Osteoblast (primary cell): ENCODE data around the gene TAAR5. TPM values are rescaled to one million over a fixed set of nuclear protein-coding genes. Genes with fewer than 3 reads are reported as not detected.
"Not testable (repeated sequence)": the region's sequence is repeated elsewhere in the genome, so short reads cannot be mapped to it uniquely, and the experiment has no call there.

Experiments
- DNase-seq: peaks from one replicate; pipeline ENCODE4 v3.0.0; 2011; ENCODE audit warnings: low spot score, mixed read lengths; ENCODE audit not compliant: insufficient read length; ENCODE audit errors: missing footprints
- H2AFZ ChIP-seq: 2 replicates; pipeline ENCODE4 v1.6.0; 2011; ENCODE audit warnings: mild to moderate bottlenecking, low read length
- H3K27ac ChIP-seq: 2 replicates; pipeline ENCODE4 v1.5.1; 2011; ENCODE audit warnings: mild to moderate bottlenecking, low read depth, low read length, moderate library complexity
- H3K27me3 ChIP-seq: 2 replicates; pipeline ENCODE4 v1.6.0; 2012; ENCODE audit warnings: mild to moderate bottlenecking, control low read depth, inconsistent platforms, low read length, moderate library complexity; ENCODE audit not compliant: insufficient read depth
- H3K36me3 ChIP-seq: 2 replicates; pipeline ENCODE4 v1.5.1; 2011; ENCODE audit warnings: mild to moderate bottlenecking, low read length, control low read depth, moderate library complexity; ENCODE audit not compliant: insufficient read depth
- H3K4me1 ChIP-seq: 2 replicates; pipeline ENCODE4 v1.5.1; 2011; ENCODE audit warnings: mild to moderate bottlenecking, low read length, control low read depth, moderate library complexity; ENCODE audit not compliant: insufficient read depth
- H3K4me2 ChIP-seq: 2 replicates; pipeline ENCODE4 v1.6.0; 2011; ENCODE audit warnings: mild to moderate bottlenecking, low read length; ENCODE audit not compliant: insufficient read depth
- H3K4me3 ChIP-seq: fragments of 200-600 bp; sonication (generic); 3 replicates; pipeline ENCODE4 v1.5.1; 2012; ENCODE audit warnings: mild to moderate bottlenecking, low read length, inconsistent platforms; ENCODE audit not compliant: insufficient read depth
- H3K79me2 ChIP-seq: 2 replicates; pipeline ENCODE4 v1.6.0; 2012; ENCODE audit warnings: mild to moderate bottlenecking, low read length, control low read depth, inconsistent platforms; ENCODE audit not compliant: insufficient read depth
- H3K9me3 ChIP-seq: 2 replicates; pipeline ENCODE4 v1.5.1; 2011; ENCODE audit warnings: low read depth, low read length, control low read depth
- H4K20me1 ChIP-seq: 2 replicates; pipeline ENCODE4 v1.6.0; 2012; ENCODE audit warnings: mild to moderate bottlenecking, low read length, control low read depth; ENCODE audit not compliant: insufficient read depth
- total RNA-seq: library from RNA; depleted of rRNA; stranded (reverse); fragments of >200 nt; gene quantifications from 2 replicates; pipeline ENCODE4 v1.2.3, GENCODE V29; 2012
- TF ChIP-seq, protein P1 (sequence below): IDR thresholded peaks from 2 replicates; pipeline ENCODE4 v1.5.1; 2011; ENCODE audit warnings: mild to moderate bottlenecking, low read depth, low read length, moderate library complexity; ENCODE audit errors: extremely low read depth

The TAAR5 gene
- not detected in 2 replicates for total RNA-seq

GRCh38 chr6:132589454-132589853 is at the start of gene TAAR5:
Gene TAAR5, minus strand, starts transcription at chr6:132589741. Its CDS starts 55 bp downstream, at chr6:132589686.
- Histone ChIP-seq H3K79me2 (no peaks in the 10 kb centered on the region), H3K4me2 (no peak within 1 kb of the TSS), H3K36me3 (no peaks in the 10 kb centered on the region), H3K4me3 (no peak within 1 kb of the TSS), H3K9me3 (no peaks in the 10 kb centered on the region), H3K4me1 (no peaks in the 10 kb centered on the region), H2AFZ (no peak within 1 kb of the TSS), H3K27me3 (peaks cover 3% of the 10 kb centered on the region), H4K20me1 (no peaks in the 10 kb centered on the region), H3K27ac (no peak within 1 kb of the TSS)
- TF ChIP-seq, protein P1, sequence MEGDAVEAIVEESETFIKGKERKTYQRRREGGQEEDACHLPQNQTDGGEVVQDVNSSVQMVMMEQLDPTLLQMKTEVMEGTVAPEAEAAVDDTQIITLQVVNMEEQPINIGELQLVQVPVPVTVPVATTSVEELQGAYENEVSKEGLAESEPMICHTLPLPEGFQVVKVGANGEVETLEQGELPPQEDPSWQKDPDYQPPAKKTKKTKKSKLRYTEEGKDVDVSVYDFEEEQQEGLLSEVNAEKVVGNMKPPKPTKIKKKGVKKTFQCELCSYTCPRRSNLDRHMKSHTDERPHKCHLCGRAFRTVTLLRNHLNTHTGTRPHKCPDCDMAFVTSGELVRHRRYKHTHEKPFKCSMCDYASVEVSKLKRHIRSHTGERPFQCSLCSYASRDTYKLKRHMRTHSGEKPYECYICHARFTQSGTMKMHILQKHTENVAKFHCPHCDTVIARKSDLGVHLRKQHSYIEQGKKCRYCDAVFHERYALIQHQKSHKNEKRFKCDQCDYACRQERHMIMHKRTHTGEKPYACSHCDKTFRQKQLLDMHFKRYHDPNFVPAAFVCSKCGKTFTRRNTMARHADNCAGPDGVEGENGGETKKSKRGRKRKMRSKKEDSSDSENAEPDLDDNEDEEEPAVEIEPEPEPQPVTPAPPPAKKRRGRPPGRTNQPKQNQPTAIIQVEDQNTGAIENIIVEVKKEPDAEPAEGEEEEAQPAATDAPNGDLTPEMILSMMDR: no peak
- DNase-seq: no peak

DNA sequence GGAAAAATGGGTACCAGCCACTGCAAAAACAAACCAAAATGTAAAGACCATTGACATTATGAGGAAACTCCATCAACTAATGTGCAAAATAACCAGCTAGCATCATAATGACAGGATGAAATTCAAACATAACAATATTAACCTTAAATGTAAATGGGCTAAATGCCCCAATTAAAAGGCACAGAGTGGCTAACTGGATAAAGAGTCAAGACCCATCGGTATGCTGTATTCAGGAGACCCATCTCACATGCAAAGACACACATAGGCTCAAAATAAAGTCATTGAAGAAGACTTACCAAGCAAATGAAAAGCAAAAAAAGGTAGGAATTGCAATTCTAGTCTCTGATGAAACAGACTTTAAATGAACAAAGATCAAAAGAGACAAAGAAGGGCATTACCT is 47.6 kb upstream of the TAAR5 start:
- not testable (repeated sequence) for H3K27ac ChIP-seq, H3K79me2 ChIP-seq, H3K9me3 ChIP-seq, H2AFZ ChIP-seq, H4K20me1 ChIP-seq, H3K27me3 ChIP-seq, DNase-seq, H3K4me3 ChIP-seq, H3K4me2 ChIP-seq, H3K4me1 ChIP-seq, H3K36me3 ChIP-seq

DNA sequence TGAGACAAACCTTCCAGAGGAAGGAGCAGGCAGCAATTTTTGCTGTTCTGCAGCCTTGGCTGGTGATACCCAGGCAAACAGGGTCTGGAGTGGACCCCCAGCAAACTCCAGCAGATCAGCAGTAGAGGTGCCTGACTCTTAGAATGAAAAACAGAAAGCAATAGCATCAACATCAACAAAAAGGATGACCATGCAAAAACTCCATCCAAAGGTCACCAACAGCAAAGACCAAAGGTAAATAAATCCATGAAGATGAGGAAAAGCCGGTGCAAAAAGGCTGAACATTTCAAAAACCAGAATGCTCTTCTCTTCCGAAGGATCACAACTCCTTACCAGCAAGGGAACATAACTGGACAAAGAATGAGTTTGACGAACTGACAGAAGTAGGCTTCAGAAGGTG is 46.4 kb upstream of the TAAR5 start:
- not testable (repeated sequence) for H2AFZ ChIP-seq, H3K9me3 ChIP-seq, H3K4me3 ChIP-seq, H4K20me1 ChIP-seq, H3K4me2 ChIP-seq, H3K79me2 ChIP-seq, H3K36me3 ChIP-seq, DNase-seq, H3K27ac ChIP-seq, H3K4me1 ChIP-seq
- H3K27me3 ChIP-seq: peaks cover 14% of the 10 kb centered on the region

GRCh38 chr6:132635288-132635687 is 45.7 kb upstream of the TAAR5 start:
- H3K79me2 ChIP-seq, DNase-seq, H2AFZ ChIP-seq, H4K20me1 ChIP-seq, H3K27ac ChIP-seq, H3K36me3 ChIP-seq, H3K9me3 ChIP-seq, H3K4me3 ChIP-seq, H3K4me1 ChIP-seq, H3K4me2 ChIP-seq: not testable (repeated sequence)
- H3K27me3 ChIP-seq: peaks cover 17% of the 10 kb centered on the region

- Histone ChIP-seq H3K9me3 (no peaks in the 10 kb centered on the region), H3K27me3 (peaks cover 17% of the 10 kb centered on the region), H3K27ac (no peak overlapping the region), H2AFZ (no peak overlapping the region), H3K4me3 (no peak overlapping the region), H3K4me2 (no peak overlapping the region), H3K36me3 (no peaks in the 10 kb centered on the region), H3K79me2 (no peaks in the 10 kb centered on the region), H3K4me1 (no peaks in the 10 kb centered on the region), H4K20me1 (no peaks in the 10 kb centered on the region)
- TF ChIP-seq, protein P1: no peak
- no peak for DNase-seq
These were observed 45.3 kb upstream of the TAAR5 start for GRCh38 chr6:132634796-132635195.
